Activated T-helper 2 cell treated with anti-CD3 and anti-CD28 coated beads, Interferon-gamma antibody, Interleukin-2, Interleukin-4, amounts not matched to agents 10 μg/mL and 5 μg/mL and 100 μg/mL, durations not matched to agents 14 hours and 24 hours and 36 hours (primary cell): ENCODE results near the gene GALNT17. TPM values are rescaled to one million over a fixed set of nuclear protein-coding genes. Genes with fewer than 3 reads are reported as not detected.

ENCODE experiments used
- DNase-seq: peaks from one replicate; pipeline ENCODE4 v3.0.0; 2021; ENCODE audit warnings: low spot score
- H3K27ac Mint-ChIP-seq: one replicate; pipeline ENCODE4 v1.8.0; 2021; ENCODE audit warnings: mixed read lengths
- H3K27me3 Mint-ChIP-seq: one replicate; pipeline ENCODE4 v1.8.0; 2021; ENCODE audit warnings: low read depth, mixed read lengths
- H3K36me3 Mint-ChIP-seq: one replicate; pipeline ENCODE4 v1.8.0; 2021; ENCODE audit warnings: low read depth, mixed read lengths
- H3K4me1 Mint-ChIP-seq: one replicate; pipeline ENCODE4 v1.8.0; 2021; ENCODE audit warnings: low read depth, mixed read lengths
- H3K4me3 Mint-ChIP-seq: one replicate; pipeline ENCODE4 v1.8.0; 2021; ENCODE audit warnings: low read depth, mild to moderate bottlenecking, moderate library complexity, mixed read lengths
- H3K9me3 Mint-ChIP-seq: one replicate; pipeline ENCODE4 v1.8.0; 2021; ENCODE audit warnings: mixed read lengths
- intact Hi-C: fragments of 100-400 bp; cut with micrococcal nuclease; formaldehyde crosslinking; loops from one replicate; pipeline ENCODE4 v1.15.1; 2023
- total RNA-seq: library from RNA; stranded (reverse); gene quantifications from 2 replicates; pipeline ENCODE4 v1.2.3, GENCODE V29; 2022

Gene GALNT17
- total RNA-seq, 1 donor from 2014 or later = not detected

DNA sequence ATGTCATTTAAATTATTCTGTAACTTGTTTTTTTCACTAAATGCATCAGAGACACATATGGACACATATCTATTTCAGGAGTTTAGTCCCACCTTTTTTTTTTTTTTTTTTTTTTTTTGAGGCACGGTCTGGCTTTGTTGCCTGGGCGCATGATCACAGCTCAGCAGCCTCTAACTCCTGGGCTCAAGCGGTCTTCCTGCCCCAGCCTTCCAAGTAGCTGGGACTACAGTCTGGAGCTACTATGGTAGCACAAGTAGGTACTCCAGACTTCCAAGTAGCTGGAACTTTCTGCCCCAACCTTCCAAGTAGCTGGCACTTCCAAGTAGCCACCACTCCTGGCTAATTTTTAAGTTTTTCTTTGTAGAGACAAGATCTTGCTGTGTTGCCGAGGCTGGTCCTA is 407.7 kb downstream of the GALNT17 start:
- Mint-ChIP-seq H3K4me3 (no peak overlapping the region), H3K27ac (no peak overlapping the region), H3K9me3 (peaks cover 45% of the 10 kb centered on the region), H3K27me3 (no peaks in the 10 kb centered on the region), H3K36me3 (no peaks in the 10 kb centered on the region), H3K4me1 (no peaks in the 10 kb centered on the region)
- no peak for DNase-seq
- intact Hi-C loops = no loop called here

DNA sequence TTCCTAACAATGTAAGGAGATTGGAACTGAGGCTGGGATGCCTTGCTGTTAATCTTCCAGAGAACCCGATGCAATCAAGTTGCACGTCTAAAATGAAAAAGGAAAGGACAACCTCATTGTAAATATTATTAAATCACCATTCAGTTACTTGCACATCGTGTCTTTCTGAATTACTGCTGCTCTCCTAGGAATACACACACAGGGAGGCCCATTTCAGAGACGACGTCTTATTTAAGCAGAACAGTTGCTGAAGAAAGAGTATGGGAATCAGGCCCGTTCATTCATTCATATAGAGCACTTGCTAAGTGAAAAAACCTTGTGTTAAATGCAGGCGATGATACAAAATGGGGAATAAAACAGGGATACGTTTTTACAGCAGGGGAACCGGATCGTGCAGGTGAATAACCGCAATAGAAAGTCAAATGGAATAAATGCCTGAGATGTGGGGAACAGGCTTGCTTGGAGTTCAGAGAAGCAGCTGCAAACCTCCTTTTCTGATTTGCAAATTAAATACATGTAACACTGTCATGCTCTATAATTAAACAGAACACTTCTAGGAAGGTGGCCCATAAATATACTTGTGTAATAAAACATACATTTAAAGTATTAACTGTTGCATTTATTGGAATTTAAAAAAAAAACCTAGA is 409.9 kb downstream of the GALNT17 start:
- Mint-ChIP-seq H3K9me3 (peaks cover 40% of the 10 kb centered on the region), H3K27me3 (no peaks in the 10 kb centered on the region), H3K27ac (no peak overlapping the region), H3K4me1 (no peaks in the 10 kb centered on the region), H3K4me3 (no peak overlapping the region), H3K36me3 (no peaks in the 10 kb centered on the region)
- DNase-seq = no peak
- intact Hi-C loops = no loop called here

DNA sequence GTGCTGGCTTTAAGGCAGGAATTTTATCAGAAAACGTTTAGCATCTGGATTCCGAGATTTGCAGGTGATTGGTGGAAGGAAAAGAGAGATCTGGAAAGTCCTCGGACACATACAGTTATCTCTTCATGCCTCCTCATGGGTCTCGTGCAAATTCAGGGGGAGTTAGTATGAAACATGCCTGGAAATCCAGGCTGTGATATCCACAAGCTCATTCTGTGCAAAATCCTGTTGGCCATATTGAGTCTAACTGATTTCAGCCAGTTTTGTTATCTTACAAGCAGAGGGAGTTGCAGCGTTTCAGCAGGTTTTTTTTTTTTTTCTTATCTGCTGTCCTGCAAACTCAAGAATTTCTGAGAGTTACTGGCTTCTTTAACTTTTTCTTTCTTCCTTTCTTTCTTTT is 411.5 kb downstream of the GALNT17 start:
- intact Hi-C loops = no loop called here
- Mint-ChIP-seq H3K36me3 (no peaks in the 10 kb centered on the region), H3K27ac (no peak overlapping the region), H3K4me3 (no peak overlapping the region), H3K4me1 (no peaks in the 10 kb centered on the region), H3K27me3 (no peaks in the 10 kb centered on the region), H3K9me3 (peaks cover 33% of the 10 kb centered on the region)
- DNase-seq = no peak

DNA sequence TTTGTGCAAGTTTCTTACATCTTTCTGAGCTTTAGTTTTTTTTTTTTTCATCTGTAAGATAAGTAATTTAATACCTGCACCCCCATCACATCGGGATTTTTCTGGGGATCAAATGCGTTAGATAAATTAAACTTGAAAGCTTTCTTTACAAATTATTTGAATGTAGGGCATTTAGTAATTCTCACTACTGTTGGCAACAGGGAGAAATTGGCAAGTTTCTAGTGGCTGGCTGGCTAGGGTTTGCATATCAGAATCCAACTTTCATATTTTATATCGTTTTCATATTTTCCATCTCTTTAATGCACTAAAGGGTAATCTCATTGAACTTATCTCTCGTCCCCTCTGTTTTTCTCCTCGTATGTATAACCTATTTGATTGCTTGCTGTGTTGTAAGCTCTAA is 412.9 kb downstream of the GALNT17 start:
- no peak overlapping the region for H3K27ac Mint-ChIP-seq
- intact Hi-C loops = no loop called here
- peaks cover 41% of the 10 kb centered on the region for H3K9me3 Mint-ChIP-seq
- no peak for DNase-seq
- no peaks in the 10 kb centered on the region for H3K36me3 Mint-ChIP-seq
- H3K4me1 Mint-ChIP-seq = no peaks in the 10 kb centered on the region
- H3K4me3 Mint-ChIP-seq = no peak overlapping the region
- no peaks in the 10 kb centered on the region for H3K27me3 Mint-ChIP-seq

DNA sequence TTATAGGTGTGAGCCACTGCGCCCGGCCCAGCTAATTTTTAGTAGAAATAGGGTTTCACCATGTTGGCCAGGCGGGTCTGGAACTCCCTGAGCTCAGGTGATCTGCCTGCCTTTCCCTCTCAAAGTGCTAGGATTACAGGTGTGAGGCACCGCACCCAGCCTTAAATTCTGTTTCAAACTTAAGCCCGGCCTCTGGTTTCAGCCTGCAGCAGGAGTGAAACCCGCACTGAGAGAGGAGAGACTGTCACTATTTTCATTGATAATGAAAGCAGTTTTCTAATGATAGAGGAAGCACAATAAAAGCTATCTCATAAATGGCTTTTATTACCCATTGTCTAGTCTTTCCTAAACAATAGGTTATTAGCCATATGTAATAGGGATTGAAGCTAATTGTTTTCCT is 415.5 kb downstream of the GALNT17 start:
- H3K4me3 Mint-ChIP-seq = no peak overlapping the region
- no peaks in the 10 kb centered on the region for H3K27me3 Mint-ChIP-seq
- DNase-seq = no peak
- H3K27ac Mint-ChIP-seq = no peak overlapping the region
- peaks cover 43% of the 10 kb centered on the region for H3K9me3 Mint-ChIP-seq
- intact Hi-C loops = no loop called here
- H3K4me1 Mint-ChIP-seq = no peaks in the 10 kb centered on the region
- no peaks in the 10 kb centered on the region for H3K36me3 Mint-ChIP-seq

DNA sequence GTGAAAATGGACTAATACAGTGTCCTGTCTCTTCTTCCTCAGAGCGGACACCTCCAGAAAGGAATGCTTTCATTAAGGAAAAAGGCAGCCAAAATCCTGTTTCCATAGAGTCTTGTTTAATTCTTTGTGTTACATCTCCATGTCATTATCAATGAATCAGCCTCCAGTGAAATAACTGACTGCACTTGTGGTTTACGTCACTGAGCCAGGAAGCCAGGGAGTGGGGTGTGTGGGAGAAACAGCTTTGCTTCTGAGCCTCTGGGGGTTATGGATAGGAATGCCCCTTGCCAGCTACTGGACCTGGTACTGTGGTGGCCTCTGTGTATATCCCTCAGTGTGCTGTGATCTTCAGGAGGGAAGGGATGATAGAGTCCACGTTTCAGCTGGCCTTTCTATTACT is 416.8 kb downstream of the GALNT17 start:
- Mint-ChIP-seq H3K27me3 (no peaks in the 10 kb centered on the region), H3K9me3 (peaks cover 51% of the 10 kb centered on the region), H3K4me1 (no peaks in the 10 kb centered on the region), H3K4me3 (no peak overlapping the region), H3K27ac (no peak overlapping the region), H3K36me3 (no peaks in the 10 kb centered on the region)
- intact Hi-C loops = no loop called here
- DNase-seq = no peak

DNA sequence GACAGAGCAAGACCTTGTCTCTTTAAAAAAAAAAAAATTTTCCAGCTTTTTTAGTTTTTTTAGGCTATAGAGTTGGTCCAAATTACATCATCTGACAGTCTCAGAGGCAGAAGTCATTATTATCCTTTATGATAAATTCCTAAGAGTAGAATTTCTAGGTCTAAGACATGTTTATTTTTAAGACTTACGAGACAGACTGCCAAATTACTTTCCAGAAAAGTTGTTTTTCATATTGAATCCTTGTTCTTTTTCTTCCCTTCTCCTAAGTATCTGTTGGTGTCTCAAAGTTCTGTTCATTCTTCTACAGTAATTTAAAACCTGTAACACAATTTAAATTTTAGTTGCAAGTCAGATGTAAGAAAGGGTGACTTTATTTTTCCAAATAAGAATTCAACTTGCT is 421.4 kb downstream of the GALNT17 start:
- intact Hi-C loops = no loop called here

DNA sequence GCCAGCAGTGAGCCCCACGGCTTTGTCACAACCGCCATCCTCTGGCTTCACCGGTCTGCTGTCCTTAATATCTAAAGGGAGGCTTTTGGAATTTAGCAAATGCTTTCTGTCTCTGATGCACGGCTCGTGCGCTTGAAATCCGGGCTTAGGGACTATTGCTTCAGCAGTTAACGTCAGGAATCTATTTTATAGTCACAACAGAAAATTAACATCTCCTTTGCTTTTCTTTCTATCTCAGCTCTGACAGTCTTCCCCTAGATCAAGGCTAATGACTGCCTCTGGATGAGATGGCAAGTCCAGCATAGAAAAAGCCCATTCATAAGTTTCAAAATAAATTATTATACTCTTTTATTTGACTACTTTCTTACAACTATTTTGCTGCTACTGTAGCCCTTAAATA is 423.8 kb downstream of the GALNT17 start:
- Mint-ChIP-seq H3K4me3 (no peak overlapping the region), H3K4me1 (no peaks in the 10 kb centered on the region), H3K36me3 (no peaks in the 10 kb centered on the region), H3K27ac (no peak overlapping the region), H3K9me3 (peaks cover 50% of the 10 kb centered on the region), H3K27me3 (no peaks in the 10 kb centered on the region)
- DNase-seq = no peak
- intact Hi-C loops = no loop called here

More for the DNA sequence above, 421.4 kb downstream of the GALNT17 start:
- no peaks in the 10 kb centered on the region for H3K4me1 Mint-ChIP-seq
- H3K36me3 Mint-ChIP-seq = no peaks in the 10 kb centered on the region
- no peak for DNase-seq
- no peaks in the 10 kb centered on the region for H3K27me3 Mint-ChIP-seq
- no peak overlapping the region for H3K4me3 Mint-ChIP-seq
- H3K9me3 Mint-ChIP-seq = peaks cover 52% of the 10 kb centered on the region
- H3K27ac Mint-ChIP-seq = no peak overlapping the region

DNA sequence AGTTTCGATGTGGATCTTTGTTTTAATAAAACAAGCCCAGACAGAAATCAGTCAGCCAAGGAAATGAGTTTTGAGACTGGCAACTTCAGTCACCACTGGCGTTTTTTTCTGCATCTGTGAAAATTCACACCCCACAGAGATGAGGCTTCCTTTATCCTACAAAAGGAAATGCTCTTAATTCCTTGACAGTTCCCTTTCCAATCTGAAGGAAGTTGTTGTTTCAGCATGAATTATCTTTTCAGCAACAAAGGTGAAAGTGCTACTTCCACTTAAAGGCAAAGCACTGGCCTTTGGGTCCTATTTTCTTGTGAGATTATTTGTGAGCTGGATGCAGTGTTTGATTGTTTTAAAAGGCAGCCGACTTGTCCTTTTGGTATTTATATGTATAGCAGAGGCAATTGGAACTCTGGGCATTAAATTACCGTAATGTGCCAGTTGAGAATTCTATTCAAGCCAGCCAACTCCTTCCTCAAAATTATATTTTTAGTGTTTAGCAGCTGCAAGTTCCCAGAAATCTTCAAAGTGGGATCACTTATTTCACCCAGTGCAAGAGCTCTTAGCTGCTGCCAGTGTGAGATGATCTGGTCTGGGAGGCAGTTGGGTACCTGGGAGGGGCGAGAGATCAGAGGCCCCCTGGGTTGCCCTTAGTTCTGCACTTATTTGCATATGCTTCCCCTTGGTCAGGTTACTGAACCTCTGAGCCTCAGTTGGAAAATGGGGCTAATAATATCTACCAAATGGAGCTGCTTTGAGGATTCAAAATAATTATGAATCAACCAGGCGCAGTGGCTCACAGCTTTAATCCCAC is 427.1 kb downstream of the GALNT17 start:
- Mint-ChIP-seq H3K36me3 (no peaks in the 10 kb centered on the region), H3K27ac (no peak overlapping the region), H3K9me3 (peaks cover 45% of the 10 kb centered on the region), H3K27me3 (no peaks in the 10 kb centered on the region), H3K4me3 (no peak overlapping the region), H3K4me1 (no peaks in the 10 kb centered on the region)
- no peak for DNase-seq
- intact Hi-C loops = no loop called here

DNA sequence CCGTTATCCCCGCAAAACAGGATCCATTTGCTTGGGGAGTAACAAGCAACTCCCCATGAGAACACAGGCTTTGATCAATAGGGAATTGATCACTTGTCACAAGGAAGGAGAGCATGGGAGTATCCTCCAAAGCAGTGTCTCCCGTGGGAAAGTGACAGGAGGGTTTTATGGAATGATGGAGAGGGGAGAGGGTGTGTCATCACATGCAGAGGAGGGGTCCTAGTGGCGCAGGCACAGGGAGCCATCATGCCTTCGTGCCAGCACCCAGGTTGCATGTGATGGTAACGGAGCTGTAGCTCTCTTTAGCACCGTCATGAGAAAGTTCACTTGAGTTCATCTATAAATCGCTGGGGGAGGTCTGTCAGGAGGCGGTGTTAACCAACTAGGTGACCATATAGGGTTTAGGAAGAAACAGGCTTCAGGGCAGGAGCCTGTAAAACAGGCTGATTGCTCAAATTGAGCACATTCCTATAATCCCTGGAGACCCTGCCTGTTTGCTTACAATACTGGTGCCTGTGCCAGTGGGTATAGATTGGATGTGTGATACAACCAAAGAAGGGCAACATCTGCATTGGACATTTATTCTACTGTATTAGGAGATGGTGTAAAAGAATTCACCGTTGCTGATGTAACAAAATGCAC is 428.5 kb downstream of the GALNT17 start:
- DNase-seq = no peak
- Mint-ChIP-seq H3K27ac (no peak overlapping the region), H3K36me3 (no peaks in the 10 kb centered on the region), H3K4me3 (no peak overlapping the region), H3K27me3 (no peaks in the 10 kb centered on the region), H3K9me3 (peaks cover 40% of the 10 kb centered on the region), H3K4me1 (no peaks in the 10 kb centered on the region)
- intact Hi-C loops = no loop called here

DNA sequence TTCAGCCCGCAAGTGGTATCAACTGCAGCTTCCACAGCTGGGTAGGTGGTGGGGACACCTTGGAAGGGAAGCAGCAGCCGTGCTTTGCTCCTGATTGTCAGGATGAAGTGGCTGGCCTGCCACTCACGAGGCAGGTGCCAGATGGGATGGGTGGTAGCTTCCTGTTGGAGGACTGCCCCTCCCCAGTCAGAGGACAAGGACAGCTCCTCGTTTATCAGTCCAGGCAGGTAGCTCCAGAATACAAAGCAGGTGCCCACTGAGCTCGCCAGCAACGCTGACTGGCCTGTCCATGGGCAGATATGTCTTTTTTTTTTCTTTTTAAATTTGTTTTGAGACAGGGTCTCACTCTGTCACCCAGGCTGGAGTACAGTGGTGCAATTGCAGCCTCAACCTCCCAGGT is 431.3 kb downstream of the GALNT17 start:
- DNase-seq = no peak
- H3K36me3 Mint-ChIP-seq = no peaks in the 10 kb centered on the region
- no peaks in the 10 kb centered on the region for H3K27me3 Mint-ChIP-seq
- no peak overlapping the region for H3K27ac Mint-ChIP-seq
- no peak overlapping the region for H3K4me3 Mint-ChIP-seq
- H3K9me3 Mint-ChIP-seq = peaks cover 47% of the 10 kb centered on the region
- no peaks in the 10 kb centered on the region for H3K4me1 Mint-ChIP-seq
- intact Hi-C loops = no loop called here

DNA sequence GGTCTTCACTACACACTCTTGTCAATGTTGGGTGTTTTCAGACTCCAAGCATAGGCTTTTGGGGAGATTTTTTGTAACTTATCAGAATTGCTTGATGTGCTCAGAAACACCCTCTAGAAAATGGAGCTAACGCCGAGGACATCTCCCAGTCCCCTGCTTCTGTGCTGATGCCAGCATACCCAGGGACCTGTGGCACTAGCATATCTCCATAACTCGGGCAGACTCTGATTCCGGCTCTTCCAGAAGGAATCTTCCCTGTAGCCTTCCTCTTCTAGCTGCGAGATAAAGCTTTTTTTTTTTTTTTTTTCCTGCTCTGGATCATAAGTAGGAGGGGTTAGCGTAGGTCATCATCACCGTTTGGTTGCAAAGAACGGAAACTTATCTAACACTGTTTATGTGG is 434.4 kb downstream of the GALNT17 start:
- no peaks in the 10 kb centered on the region for H3K27me3 Mint-ChIP-seq
- no peaks in the 10 kb centered on the region for H3K36me3 Mint-ChIP-seq
- no peak overlapping the region for H3K27ac Mint-ChIP-seq
- intact Hi-C loops = no loop called here
- DNase-seq = no peak
- no peaks in the 10 kb centered on the region for H3K4me1 Mint-ChIP-seq
- peaks cover 50% of the 10 kb centered on the region for H3K9me3 Mint-ChIP-seq
- no peak overlapping the region for H3K4me3 Mint-ChIP-seq

DNA sequence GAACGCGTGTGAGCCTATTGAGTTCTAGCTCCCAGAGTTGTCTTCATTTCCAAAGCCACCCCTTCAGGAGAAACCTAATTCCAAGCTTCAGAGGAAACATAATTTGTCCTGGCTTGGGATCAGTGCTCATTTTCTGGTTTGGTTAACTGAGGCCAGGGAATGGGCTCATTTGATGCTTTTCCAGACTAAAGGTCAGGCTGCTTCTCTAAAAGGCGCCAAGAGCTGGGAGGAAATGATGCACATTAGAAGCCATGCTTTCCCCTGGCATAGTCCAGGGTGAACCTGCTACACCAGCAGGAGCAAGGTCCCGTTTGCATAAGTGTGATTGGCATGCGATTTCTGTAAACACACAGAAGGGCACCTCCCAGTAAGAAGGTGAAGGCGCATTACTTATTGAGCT is 435.0 kb downstream of the GALNT17 start:
- Mint-ChIP-seq H3K27ac (no peak overlapping the region), H3K27me3 (no peaks in the 10 kb centered on the region), H3K9me3 (peaks cover 50% of the 10 kb centered on the region), H3K4me3 (no peak overlapping the region), H3K36me3 (no peaks in the 10 kb centered on the region), H3K4me1 (no peaks in the 10 kb centered on the region)
- intact Hi-C loops = no loop called here
- DNase-seq = no peak
